GM12801 (cell line): Measurements from ENCODE around the gene ESR1.

Source experiments
- CTCF ChIP-seq: IDR thresholded peaks from one replicate; pipeline ENCODE4 v1.5.1; 2011; ENCODE audit warnings: control low read depth; ENCODE audit not compliant: insufficient read length; ENCODE audit errors: extremely low read depth

The ESR1 gene

DNA sequence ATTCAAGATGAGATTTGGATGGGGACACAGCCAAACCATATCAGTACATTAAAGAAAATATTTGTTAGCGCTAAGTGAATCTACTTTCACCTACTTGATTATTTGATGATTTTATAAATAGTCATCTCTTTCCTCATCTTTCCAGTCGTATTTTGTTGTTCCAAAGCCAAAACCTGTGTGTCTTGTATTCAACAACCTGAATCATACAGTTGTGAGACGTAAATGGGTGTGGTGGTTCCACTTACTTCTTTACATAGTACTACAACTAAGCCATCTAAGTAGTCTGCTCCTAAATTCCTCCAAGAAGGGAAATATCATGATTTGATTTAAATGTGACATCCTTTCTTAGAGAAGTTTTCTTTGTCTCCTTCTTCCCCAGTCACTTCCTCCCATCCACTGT lies 132.8 kb downstream of the ESR1 start:
- TF ChIP-seq CTCF: no peak

DNA sequence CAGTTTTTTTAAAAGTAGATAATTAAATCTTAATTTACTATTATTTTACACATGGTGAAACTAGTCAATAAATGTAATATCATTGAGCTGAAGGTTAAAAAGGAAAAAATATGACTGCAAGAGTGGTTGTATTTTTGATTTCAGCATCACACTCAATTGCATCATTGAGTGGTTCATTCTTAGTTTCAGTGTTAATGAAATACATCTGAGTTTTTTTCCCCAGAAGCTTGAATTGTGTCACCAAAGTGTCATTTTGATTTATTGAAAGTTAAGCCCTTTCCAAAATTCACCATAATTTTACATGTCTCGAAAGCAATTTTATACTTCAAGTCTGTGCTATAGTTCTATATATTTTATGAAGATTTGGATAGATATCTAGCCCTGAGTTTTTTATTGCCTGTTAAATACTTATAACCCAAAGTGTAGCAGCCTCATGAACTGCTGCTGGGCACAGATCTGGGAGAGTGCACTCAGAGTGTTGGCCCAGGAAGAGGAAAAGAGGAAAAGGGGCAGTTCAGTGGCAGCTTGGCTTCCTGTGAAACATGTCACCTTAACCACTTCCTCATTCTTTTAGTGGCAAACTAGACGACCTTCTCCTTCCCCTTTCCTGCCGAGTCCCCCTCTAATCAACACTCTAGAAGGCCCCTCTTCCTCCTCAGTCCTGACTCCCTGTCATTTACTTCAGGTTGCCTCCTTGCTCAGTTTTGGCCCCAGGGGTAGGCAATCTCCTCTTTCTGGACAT lies 140.7 kb downstream of the ESR1 start:
- no peak for TF ChIP-seq CTCF

GRCh38 chr6:151958332-151958731 lies 150.8 kb downstream of the ESR1 start:
- TF ChIP-seq CTCF: no peak

- no peak for TF ChIP-seq CTCF
Observed at GRCh38 chr6:151959086-151959485, 151.6 kb downstream of the ESR1 start.

- TF ChIP-seq CTCF: no peak
Observed at GRCh38 chr6:151961809-151962208, 154.3 kb downstream of the ESR1 start.

GRCh38 chr6:151962246-151962846 lies 154.9 kb downstream of the ESR1 start:
- TF ChIP-seq CTCF: no peak

DNA sequence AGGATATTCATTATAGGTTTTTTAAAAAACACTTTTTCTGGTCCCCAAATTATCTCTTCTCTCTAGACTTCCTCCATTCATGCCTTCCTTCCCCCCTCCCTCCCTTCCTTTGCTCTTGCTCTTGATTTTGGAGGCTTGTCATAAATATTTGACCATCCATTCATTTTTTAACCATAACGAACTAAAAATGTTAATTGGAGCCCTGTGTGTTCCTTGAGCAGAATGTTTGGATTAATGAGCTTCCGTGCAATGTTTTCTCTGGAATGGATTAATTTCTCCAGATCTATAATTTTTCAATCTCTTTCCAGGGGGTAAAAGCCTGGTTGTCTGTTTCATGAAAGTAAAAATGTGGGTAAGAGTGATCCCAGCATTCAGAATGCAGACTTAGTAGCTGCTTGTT lies 155.5 kb downstream of the ESR1 start:
- no peak for TF ChIP-seq CTCF
